Activated CD8-positive, alpha-beta memory T cell treated with anti-CD3 and anti-CD28 coated beads, Interleukin-2, amount 10 ng/mL, durations not matched to agents 7 days and 5 days (primary cell): ENCODE measurements around the gene PHC1. TPM values are rescaled to one million over a fixed set of nuclear protein-coding genes. Genes with fewer than 3 reads are reported as not detected.
A peak's percentile ranks its signal among the peaks of the same experiment; 100 is the strongest.

Source experiments
- ATAC-seq: fragments of 150-1000 bp; cut with Tn5 transposase; one replicate; pipeline ENCODE4 v1.10.0; 2021; ENCODE audit warnings: moderate library complexity
- CTCF ChIA-PET: fragments of 350-600 bp; sonication (Branson Sonifier 250); formaldehyde crosslinking; loops from one replicate; lab custom pipeline; 2021; ENCODE audit warnings: antibody characterized with exemption; lab: Charles Lee
- DNase-seq: peaks from one replicate; pipeline ENCODE4 v3.0.0-alpha.2; 2020
- H3K27ac Mint-ChIP-seq: one replicate; pipeline ENCODE4 v1.8.0; 2021; ENCODE audit warnings: mild to moderate bottlenecking, mixed read lengths
- H3K27me3 Mint-ChIP-seq: one replicate; pipeline ENCODE4 v1.8.0; 2021; ENCODE audit warnings: mixed read lengths
- H3K36me3 Mint-ChIP-seq: one replicate; pipeline ENCODE4 v1.8.0; 2021; ENCODE audit warnings: mild to moderate bottlenecking, mixed read lengths
- H3K4me1 Mint-ChIP-seq: one replicate; pipeline ENCODE4 v1.8.0; 2021; ENCODE audit warnings: mixed read lengths
- H3K4me3 Mint-ChIP-seq: one replicate; pipeline ENCODE4 v1.8.0; 2021; ENCODE audit warnings: mild to moderate bottlenecking, moderate library complexity, mixed read lengths
- H3K9me3 Mint-ChIP-seq: one replicate; pipeline ENCODE4 v1.8.0; 2022; ENCODE audit warnings: low read depth, mixed read lengths
- total RNA-seq, 2 experiments: library from RNA; stranded (reverse); gene quantifications; one replicate each; pipeline ENCODE4 v1.2.3, GENCODE V29; 2021

Gene PHC1
- total RNA-seq, 2 experiments from 2014 or later = 5.1 to 9.2 TPM

DNA sequence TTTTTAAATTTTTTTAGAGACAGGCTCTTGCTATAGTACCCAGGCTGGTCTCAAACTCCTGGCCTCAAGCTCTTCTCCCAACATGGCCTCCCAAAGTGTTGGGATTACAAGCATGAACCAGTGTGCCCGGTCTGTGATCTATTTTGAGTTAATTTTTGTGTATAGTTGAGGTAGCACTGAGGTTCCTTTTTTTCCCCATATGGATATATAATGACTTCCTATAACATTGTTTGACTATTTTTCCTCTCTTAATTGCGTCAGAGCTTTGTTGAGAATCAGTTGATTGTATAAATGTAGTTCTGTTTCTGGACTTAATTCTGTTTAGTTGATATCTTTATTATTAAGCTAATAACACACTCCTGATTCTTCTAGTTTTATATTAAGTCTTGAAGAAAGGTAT is 43.8 kb downstream of the PHC1 start:
- ATAC-seq (no peak), DNase-seq (no peak)
- CTCF ChIA-PET = no interaction called here
- H3K27me3 Mint-ChIP-seq = no peaks in the 10 kb centered on the region
- no peak overlapping the region for H3K4me3 Mint-ChIP-seq
- no peak overlapping the region for H3K27ac Mint-ChIP-seq
- peaks cover 31% of the 10 kb centered on the region for H3K36me3 Mint-ChIP-seq
- H3K9me3 Mint-ChIP-seq = peaks cover 10% of the 10 kb centered on the region
- peaks cover 14% of the 10 kb centered on the region for H3K4me1 Mint-ChIP-seq

DNA sequence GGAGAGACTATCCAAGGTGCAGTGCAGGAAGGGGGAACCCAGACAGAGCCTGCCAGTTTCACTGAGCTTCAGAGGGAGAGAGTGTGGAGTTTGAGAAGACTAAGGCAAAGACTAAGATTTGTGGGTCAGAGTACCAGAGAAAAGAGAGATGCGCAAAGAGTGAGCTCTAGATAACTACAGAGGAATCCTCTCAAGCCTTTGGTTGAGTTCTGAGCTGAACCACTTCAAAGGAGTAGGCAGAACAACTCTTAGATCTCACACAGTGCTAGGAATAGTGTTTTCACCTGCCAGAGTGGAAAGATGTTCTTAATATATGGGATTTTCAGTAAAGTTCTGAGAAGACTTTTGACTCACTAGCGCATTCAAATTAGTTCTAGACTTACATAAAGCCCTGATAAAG is 45.9 kb downstream of the PHC1 start:
- DNase-seq (no peak), ATAC-seq (no peak)
- CTCF ChIA-PET = interaction anchor here (1.2 to 2.1 kb wide), 2 partner anchors 9 to 90 kb away, joined by 3 to 7 read pairs; no protein-coding TSS in a partner anchor
- no peaks in the 10 kb centered on the region for H3K4me1 Mint-ChIP-seq
- peaks cover 18% of the 10 kb centered on the region for H3K36me3 Mint-ChIP-seq
- no peak overlapping the region for H3K27ac Mint-ChIP-seq
- H3K27me3 Mint-ChIP-seq = no peaks in the 10 kb centered on the region
- H3K4me3 Mint-ChIP-seq = no peak overlapping the region
- peaks cover 8% of the 10 kb centered on the region for H3K9me3 Mint-ChIP-seq

DNA sequence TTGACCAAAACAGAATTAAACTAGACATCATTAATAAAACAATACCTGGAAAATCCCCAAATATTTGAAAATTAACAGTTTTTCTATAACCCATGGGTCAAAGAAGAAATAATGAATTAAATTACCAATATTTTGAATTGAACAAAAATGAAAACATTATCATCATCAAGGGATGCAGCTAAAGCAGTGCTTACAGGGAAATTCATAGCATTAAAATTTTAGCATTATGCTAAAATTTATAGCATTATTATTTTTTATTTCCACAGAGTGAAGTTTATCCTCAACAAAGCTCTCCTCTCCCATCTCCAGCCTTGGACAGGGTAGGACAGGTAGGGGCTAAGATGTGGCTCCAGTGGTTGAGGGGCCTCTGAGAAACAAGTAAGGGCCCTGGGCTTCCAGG is 54.5 kb downstream of the PHC1 start:
- no peaks in the 10 kb centered on the region for H3K27me3 Mint-ChIP-seq
- no peaks in the 10 kb centered on the region for H3K4me1 Mint-ChIP-seq
- no peak for ATAC-seq
- H3K9me3 Mint-ChIP-seq = peaks cover 10% of the 10 kb centered on the region
- DNase-seq = no peak
- CTCF ChIA-PET = no interaction called here
- no peak overlapping the region for H3K4me3 Mint-ChIP-seq
- no peak overlapping the region for H3K27ac Mint-ChIP-seq
- H3K36me3 Mint-ChIP-seq = peaks cover 12% of the 10 kb centered on the region

DNA sequence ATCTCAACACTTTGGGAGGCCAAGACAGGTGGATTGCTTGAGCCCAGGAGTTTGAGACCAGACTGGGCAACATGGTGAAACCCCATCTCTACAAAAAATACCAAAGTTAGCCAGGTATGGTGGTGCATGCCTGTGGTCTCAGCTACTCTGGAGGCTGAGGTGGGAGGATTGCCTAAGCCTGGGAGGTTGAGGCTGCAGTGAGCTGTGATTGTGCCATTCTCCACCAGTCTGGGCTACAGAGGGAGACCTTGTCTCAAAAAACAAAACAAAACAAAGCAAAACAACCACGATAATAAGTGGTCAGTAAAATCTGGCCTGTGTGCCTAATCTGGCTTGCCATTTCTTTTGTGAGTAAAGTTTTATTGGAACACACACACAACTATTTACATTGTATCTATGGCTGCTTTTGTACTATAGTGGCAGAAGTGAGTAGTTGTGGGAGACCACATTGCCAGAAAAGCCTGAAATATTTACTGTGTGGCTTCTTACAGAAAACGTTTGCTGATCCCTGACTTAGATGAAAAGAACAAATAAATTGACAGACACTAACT is 55.6 kb downstream of the PHC1 start:
- Mint-ChIP-seq H3K27ac (no peak overlapping the region), H3K4me1 (no peaks in the 10 kb centered on the region), H3K27me3 (no peaks in the 10 kb centered on the region), H3K9me3 (peaks cover 7% of the 10 kb centered on the region), H3K36me3 (peaks cover 12% of the 10 kb centered on the region), H3K4me3 (no peak overlapping the region)
- ATAC-seq (no peak), DNase-seq (no peak)
- CTCF ChIA-PET = no interaction called here

DNA sequence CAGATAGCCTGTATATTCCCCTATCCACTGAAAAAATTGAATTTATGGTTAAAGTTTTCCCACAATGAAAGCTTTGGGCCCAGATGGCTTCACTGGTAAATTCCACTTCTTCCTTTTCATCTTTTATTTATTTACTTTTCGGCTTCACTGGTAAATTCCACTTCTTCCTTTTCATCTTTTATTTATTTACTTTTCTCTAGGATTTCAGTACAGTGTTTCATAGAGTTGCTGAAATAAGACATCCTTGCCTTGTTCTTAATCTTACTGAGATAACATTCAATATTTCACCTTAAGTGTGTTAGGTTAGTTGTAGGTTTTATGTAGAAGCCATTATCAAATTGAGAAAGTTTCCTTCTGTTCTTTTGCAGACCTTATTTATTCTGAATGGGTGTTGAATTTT is 56.1 kb downstream of the PHC1 start:
- DNase-seq (no peak), ATAC-seq (no peak)
- CTCF ChIA-PET = no interaction called here
- no peaks in the 10 kb centered on the region for H3K27me3 Mint-ChIP-seq
- peaks cover 7% of the 10 kb centered on the region for H3K9me3 Mint-ChIP-seq
- H3K4me1 Mint-ChIP-seq = no peaks in the 10 kb centered on the region
- H3K4me3 Mint-ChIP-seq = no peak overlapping the region
- H3K36me3 Mint-ChIP-seq = peaks cover 13% of the 10 kb centered on the region
- H3K27ac Mint-ChIP-seq = no peak overlapping the region

DNA sequence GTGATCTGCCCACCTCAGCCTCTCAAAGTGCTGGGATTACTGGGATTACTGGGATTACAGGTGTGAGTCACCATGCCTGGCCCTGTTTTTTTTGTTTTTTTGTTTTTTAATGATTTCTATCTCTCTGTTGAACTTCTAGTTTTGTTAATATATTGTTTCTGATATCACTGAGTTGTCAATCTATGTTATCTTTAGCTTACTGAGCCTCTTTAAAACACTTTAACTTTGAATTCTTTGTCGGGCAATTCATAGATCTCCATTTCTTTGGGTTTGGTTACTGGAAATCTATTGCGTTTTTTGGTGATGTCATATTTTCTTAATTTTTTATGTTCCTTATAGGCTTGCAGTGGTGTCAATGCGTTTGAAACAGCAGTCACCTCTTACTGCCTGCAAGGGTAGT is 65.8 kb downstream of the PHC1 start:
- Mint-ChIP-seq H3K27ac (no peak overlapping the region), H3K9me3 (peaks cover 8% of the 10 kb centered on the region), H3K4me3 (no peak overlapping the region), H3K4me1 (no peaks in the 10 kb centered on the region), H3K36me3 (peaks cover 12% of the 10 kb centered on the region), H3K27me3 (no peaks in the 10 kb centered on the region)
- CTCF ChIA-PET = no interaction called here
- DNase-seq (no peak), ATAC-seq (no peak)

DNA sequence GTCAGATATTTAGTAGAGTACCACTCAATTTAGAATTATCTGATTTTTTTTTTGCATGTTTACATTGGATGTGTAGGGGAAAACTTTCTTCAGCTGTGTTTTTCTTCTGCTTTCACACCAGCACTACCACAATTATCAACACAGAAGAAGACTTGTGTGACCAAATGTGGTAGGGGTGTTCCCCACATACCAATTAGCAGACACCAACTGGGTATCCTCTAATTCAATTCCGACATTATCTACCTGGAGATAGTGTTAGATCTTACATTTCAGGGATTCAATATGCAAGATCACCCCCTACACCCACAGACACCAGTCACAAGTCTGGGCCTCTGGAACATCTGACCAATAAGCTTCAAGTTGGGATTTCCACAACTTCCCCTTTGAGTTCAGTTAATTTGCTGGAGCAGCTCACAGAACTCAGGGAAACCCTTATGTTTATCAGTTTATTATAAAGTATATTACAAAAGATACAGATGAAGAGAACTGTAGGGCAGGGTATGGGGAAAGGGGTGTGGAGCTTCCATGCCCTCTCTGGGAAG is 71.0 kb downstream of the PHC1 start:
- Mint-ChIP-seq H3K27ac (no peak overlapping the region), H3K4me3 (no peak overlapping the region), H3K27me3 (no peaks in the 10 kb centered on the region), H3K36me3 (no peaks in the 10 kb centered on the region), H3K4me1 (peaks cover 23% of the 10 kb centered on the region), H3K9me3 (peaks cover 2% of the 10 kb centered on the region)
- ATAC-seq (no peak), DNase-seq (no peak)
- CTCF ChIA-PET = interaction anchor here (0.7 to 2.0 kb wide), 2 partner anchors 36 to 1718 kb away, joined by 3 to 5 read pairs; partner anchors contain the start of gene M6PR

DNA sequence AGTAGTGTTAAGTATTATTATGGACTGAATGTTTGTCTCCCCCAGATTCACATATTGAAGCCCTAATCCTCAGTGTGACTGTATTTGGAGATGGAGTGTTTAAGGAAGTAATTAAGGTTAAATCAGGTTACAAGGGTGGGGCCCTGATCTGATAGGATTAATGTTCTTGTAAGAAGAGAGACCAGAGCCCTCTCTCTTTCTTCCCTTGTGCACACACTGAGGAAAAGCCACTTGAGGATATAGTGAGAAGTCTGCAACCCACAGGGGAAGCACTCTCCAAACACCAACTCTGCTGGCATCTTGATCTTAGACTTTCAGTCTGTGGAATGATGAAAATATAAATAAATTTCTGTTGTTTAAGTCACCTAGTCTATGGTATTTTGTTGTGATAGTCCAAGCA is 72.9 kb downstream of the PHC1 start:
- Mint-ChIP-seq H3K36me3 (no peaks in the 10 kb centered on the region), H3K9me3 (no peaks in the 10 kb centered on the region), H3K27ac (peak overlapping the region; percentile 16), H3K4me1 (peaks cover 25% of the 10 kb centered on the region), H3K27me3 (no peaks in the 10 kb centered on the region), H3K4me3 (no peak overlapping the region)
- ATAC-seq = peak; percentile 13
- DNase-seq = no peak
- CTCF ChIA-PET = interaction anchor here (1.2 to 1.4 kb wide), 2 partner anchors 37 to 62 kb away, joined by 3 to 8 read pairs; partner anchors contain the start of gene M6PR

DNA sequence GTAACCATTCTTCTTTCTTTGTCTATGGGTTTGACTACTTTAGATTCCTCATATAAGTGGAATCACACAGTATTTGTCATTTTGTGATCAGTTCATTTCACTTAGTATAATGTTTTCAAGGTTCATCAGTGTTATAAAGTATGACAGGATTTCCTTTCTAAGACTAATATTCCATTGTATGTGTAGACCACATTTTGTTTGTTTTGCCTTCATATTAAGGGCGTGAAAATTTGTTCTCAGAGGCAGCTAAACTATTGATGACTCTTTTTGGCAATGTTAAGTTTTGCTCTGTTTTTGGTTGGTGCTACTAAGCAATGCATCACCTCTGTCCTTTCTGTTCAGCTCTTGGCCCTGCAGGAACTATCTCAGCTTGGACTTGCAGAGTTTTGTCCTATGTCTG is 73.4 kb downstream of the PHC1 start:
- Mint-ChIP-seq H3K9me3 (no peaks in the 10 kb centered on the region), H3K4me1 (peaks cover 27% of the 10 kb centered on the region), H3K4me3 (no peak overlapping the region), H3K27me3 (no peaks in the 10 kb centered on the region), H3K27ac (peak overlapping the region; percentile 69), H3K36me3 (no peaks in the 10 kb centered on the region)
- ATAC-seq (peak; percentile 24), DNase-seq (no peak)
- CTCF ChIA-PET = interaction anchor here (1.2 to 1.4 kb wide), 2 partner anchors 38 to 62 kb away, joined by 3 to 8 read pairs; partner anchors contain the start of gene M6PR

DNA sequence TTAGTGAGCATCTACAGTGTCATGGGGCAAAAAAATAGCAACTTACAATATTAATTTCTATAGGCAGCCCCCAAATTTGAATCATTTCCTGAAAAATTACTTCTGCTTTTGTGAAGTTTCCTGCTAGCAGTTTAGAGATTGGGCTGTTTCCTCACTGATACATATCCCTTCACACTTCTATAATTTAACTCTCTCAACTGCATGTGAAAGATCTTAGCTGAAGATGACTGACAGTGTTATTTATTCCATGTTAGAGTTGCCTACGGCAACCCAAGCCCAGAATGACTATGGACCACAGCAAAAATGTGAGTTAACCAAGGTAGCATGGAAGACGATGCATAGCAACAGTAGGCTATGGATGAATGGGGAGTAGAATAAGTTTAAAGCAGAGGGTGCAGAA is 75.1 kb downstream of the PHC1 start, which contains the start of gene KLRG1:
Gene KLRG1, plus strand, starts transcription at position 134 of the 400 bp plus-strand sequence. Its CDS starts 90 bp downstream, at position 224.
- peaks cover 27% of the 10 kb centered on the region for H3K4me1 Mint-ChIP-seq
- CTCF ChIA-PET = interaction anchor here (1.0 kb wide), 1 partner anchor 38 kb away, joined by 3 read pairs; no protein-coding TSS in a partner anchor
- H3K4me3 Mint-ChIP-seq = peak within 1 kb of the TSS; percentile 49
- ATAC-seq = peak; percentile 62
- DNase-seq = no peak
- no peaks in the 10 kb centered on the region for H3K36me3 Mint-ChIP-seq
- H3K27me3 Mint-ChIP-seq = no peaks in the 10 kb centered on the region
- H3K27ac Mint-ChIP-seq = peak within 1 kb of the TSS; percentile 69
- H3K9me3 Mint-ChIP-seq = no peaks in the 10 kb centered on the region

Other genes with a start within 250 kb of the PHC1 start
- 1 to 10 TPM; 1.1 to 2.1 TPM for gene RIMKLB, start 216.5 kb upstream of the PHC1 start, total RNA-seq
- gene A2ML1, start 91.9 kb upstream of the PHC1 start, total RNA-seq = not detected
- gene M6PR, start 35.1 kb downstream of the PHC1 start, total RNA-seq = 100 to 1,000 TPM; 182 to 206 TPM
- gene KLRG1, start 75.0 kb downstream of the PHC1 start, total RNA-seq = 1 to 10 TPM; 4.3 to 5.6 TPM
- gene A2M, start 201.4 kb downstream of the PHC1 start, total RNA-seq = under 1 TPM in 1 of 2 experiments, not detected in 1; 0.12 TPM